ENCODE measurements around the gene SPOP.

DNA sequence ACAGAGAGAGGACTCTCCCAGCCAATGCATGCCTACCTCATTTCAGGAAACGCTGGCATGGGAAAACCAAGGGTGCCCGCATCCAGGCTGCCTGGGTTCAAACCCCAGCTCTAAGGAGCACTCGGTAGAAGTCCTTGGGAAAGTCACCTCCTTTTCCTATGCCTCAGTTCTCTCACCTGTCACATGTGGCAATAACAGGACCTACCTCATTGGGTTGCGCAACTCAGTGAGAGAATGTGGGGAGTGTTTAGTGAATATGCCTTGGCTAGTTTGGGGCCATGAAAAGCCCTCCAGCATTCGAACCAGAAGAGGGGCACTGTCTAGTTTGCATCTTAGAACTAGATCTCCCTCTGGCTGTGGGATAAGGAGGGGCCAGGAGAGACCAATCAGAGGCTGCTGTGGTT lies 111.2 kb downstream of the SPOP start:
- TF ChIP-seq POLR2A (IDR thresholded peaks at IDR 0.05; ENCODE audit: low read depth, low read length) (no peak), TAF1 (IDR thresholded peaks at IDR 0.05; ENCODE audit: borderline replicate concordance, low read depth, low read length) (no peak), POLR2AphosphoS5 (IDR thresholded peaks at IDR 0.05; ENCODE audit: low read depth, low read length) (no peak)

All from GM12892 (cell line).